Gastrocnemius medialis (tissue), 4 donors: ENCODE results near the gene RPL38.

ENCODE experiments used
- POLR2A ChIP-seq, 2 donors: fragments of 450-650 bp; IDR thresholded peaks; one replicate each; pipeline ENCODE4 v1.6.1; 2017; ENCODE audit warnings: antibody characterized with exemption in 2 of 2, mild to moderate bottlenecking in 2 of 2, moderate library complexity in 2 of 2
- TF ChIP-seq, protein P1 (sequence below), 5 experiments: fragments of 450-650 bp in 3 of 5; fragments of 200-600 bp in 2 of 5; sonication (generic) in 2 of 5; IDR thresholded peaks in 4 of 5; conservative IDR thresholded peaks in 1 of 5; 1 replicate in 4 of 5; 2 replicates in 1 of 5; pipeline ENCODE4 v1.5.1; 2016 to 2019; ENCODE audit warnings: antibody characterized with exemption in 5 of 5, mild to moderate bottlenecking in 3 of 5, moderate library complexity in 3 of 5

GRCh38 chr17:74190807-74191406 is 12.6 kb upstream of the RPL38 start:
- TF ChIP-seq, protein P1, sequence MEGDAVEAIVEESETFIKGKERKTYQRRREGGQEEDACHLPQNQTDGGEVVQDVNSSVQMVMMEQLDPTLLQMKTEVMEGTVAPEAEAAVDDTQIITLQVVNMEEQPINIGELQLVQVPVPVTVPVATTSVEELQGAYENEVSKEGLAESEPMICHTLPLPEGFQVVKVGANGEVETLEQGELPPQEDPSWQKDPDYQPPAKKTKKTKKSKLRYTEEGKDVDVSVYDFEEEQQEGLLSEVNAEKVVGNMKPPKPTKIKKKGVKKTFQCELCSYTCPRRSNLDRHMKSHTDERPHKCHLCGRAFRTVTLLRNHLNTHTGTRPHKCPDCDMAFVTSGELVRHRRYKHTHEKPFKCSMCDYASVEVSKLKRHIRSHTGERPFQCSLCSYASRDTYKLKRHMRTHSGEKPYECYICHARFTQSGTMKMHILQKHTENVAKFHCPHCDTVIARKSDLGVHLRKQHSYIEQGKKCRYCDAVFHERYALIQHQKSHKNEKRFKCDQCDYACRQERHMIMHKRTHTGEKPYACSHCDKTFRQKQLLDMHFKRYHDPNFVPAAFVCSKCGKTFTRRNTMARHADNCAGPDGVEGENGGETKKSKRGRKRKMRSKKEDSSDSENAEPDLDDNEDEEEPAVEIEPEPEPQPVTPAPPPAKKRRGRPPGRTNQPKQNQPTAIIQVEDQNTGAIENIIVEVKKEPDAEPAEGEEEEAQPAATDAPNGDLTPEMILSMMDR (IDR thresholded peaks at IDR 0.05 in 4 of 5, conservative IDR thresholded peaks at IDR 0.05 in 1 of 5): no peak
- no peak for TF ChIP-seq POLR2A (IDR thresholded peaks at IDR 0.05)
